GM12878 (cell line): ENCODE measurements around the gene MDN1. TPM values are rescaled to one million over a fixed set of nuclear protein-coding genes. Genes with fewer than 3 reads are reported as not detected.

Experiments
- ATAC-seq: fragments of 200-7000 bp; cut with Tn5 transposase; 3 replicates; pipeline ENCODE4 v1.9.1; 2020; ENCODE audit warnings: mild to moderate bottlenecking, moderate library complexity
- BruUV-seq: library from RNA; stranded (reverse); fragments of 400-500 nt; replicated peaks from 2 replicates; lab custom pipeline; 2021; lab: Mats Ljungman, UMichigan
- CTCF ChIA-PET: fragments of 300-600 bp; sonication (Branson Sonifier 250); formaldehyde crosslinking; extraction: SDS; loops from one replicate; lab custom pipeline; 2021; ENCODE audit warnings: inconsistent platforms; lab: Yijun Ruan, JAX
- POLR2A ChIA-PET: fragments of 350-600 bp; formaldehyde crosslinking; extraction: SDS; loops from one replicate; lab custom pipeline; 2021; ENCODE audit warnings: inconsistent platforms; lab: Charles Lee
- RAD21 ChIA-PET: fragments of 300-600 bp; sonication (Branson Sonifier 250); formaldehyde crosslinking; loops from one replicate; lab custom pipeline; 2023; ENCODE audit warnings: antibody characterized with exemption; ENCODE audit not compliant: unreplicated experiment; lab: Charles Lee
- SMC1A ChIA-PET: fragments of 300-600 bp; sonication (Branson Sonifier 250); formaldehyde crosslinking; loops from one replicate; lab custom pipeline; 2023; ENCODE audit not compliant: unreplicated experiment, uncharacterized antibody; lab: Charles Lee
- DNase-seq: peaks from one replicate; pipeline ENCODE4 v3.0.0-alpha.2; 2011; ENCODE audit warnings: low read depth, low spot score
- FAIRE-seq: peaks from 3 replicates; lab custom pipeline; 2011; peaks lifted over from hg19 to GRCh38; lab: Jason Lieb, UNC
- H2AFZ ChIP-seq: 2 replicates; pipeline ENCODE4 v1.6.0; 2011; ENCODE audit warnings: low read depth, low read length, control low read depth; ENCODE audit not compliant: control insufficient read depth
- H3K27ac ChIP-seq: 2 replicates; pipeline ENCODE4 v1.5.1; 2011; ENCODE audit warnings: control low read depth; ENCODE audit not compliant: control insufficient read depth, insufficient read depth
- H3K27me3 ChIP-seq, 2 experiments: replicated peaks in 1 of 2; 2 replicates each; pipeline versions ENCODE4 v1.6.0 to v1.6.1; 2011; ENCODE audit warnings: low read length in 1 of 2; ENCODE audit not compliant: control insufficient read depth in 2 of 2, insufficient read depth in 2 of 2
- H3K36me3 ChIP-seq, 2 experiments: 2 replicates each; pipeline ENCODE4 v1.5.1; 2011; ENCODE audit warnings: low read length in 1 of 2; ENCODE audit not compliant: control insufficient read depth in 2 of 2, insufficient read depth in 2 of 2
- H3K4me1 ChIP-seq: 2 replicates; pipeline ENCODE4 v1.6.1; 2011; ENCODE audit warnings: mild to moderate bottlenecking, low read length, moderate library complexity, mixed read lengths; ENCODE audit not compliant: control insufficient read depth, insufficient read depth
- H3K4me2 ChIP-seq: 2 replicates; pipeline ENCODE4 v1.6.0; 2011; ENCODE audit warnings: control low read depth; ENCODE audit not compliant: control insufficient read depth, insufficient read depth
- H3K4me3 ChIP-seq: fragments of 200-600 bp; sonication (generic); 2 replicates; pipeline ENCODE4 v1.5.1; 2016
- H3K79me2 ChIP-seq: 2 replicates; pipeline ENCODE4 v1.6.0; 2011; ENCODE audit warnings: low read length; ENCODE audit not compliant: control insufficient read depth, insufficient read depth
- H3K9ac ChIP-seq: 2 replicates; pipeline ENCODE4 v1.8.0; 2011; ENCODE audit warnings: low read length, control low read depth, mixed read lengths; ENCODE audit not compliant: control insufficient read depth, insufficient read depth
- H3K9me3 ChIP-seq: replicated peaks from 3 replicates; pipeline ENCODE4 v1.5.1; 2011; ENCODE audit warnings: mild to moderate bottlenecking, low read length; ENCODE audit not compliant: control insufficient read depth, insufficient read depth
- H4K20me1 ChIP-seq: 2 replicates; pipeline ENCODE4 v1.6.0; 2011; ENCODE audit not compliant: control insufficient read depth, insufficient read depth
- ETV6 ChIP-seq, 2 experiments: fragments of 450-650 bp in 1 of 2; IDR thresholded peaks in 1 of 2; conservative IDR thresholded peaks in 1 of 2; 2 replicates each; pipeline ENCODE4 v1.6.1; 2014; ENCODE audit warnings: antibody characterized with exemption in 1 of 2, borderline replicate concordance in 1 of 2, low read depth in 1 of 2, mild to moderate bottlenecking in 1 of 2, moderate library complexity in 1 of 2
- IKZF1 ChIP-seq: fragments of 450-650 bp; conservative IDR thresholded peaks from 2 replicates; pipeline ENCODE4 v1.6.1; 2017; ENCODE audit warnings: antibody characterized with exemption, mild to moderate bottlenecking
- JUND ChIP-seq: IDR thresholded peaks from 2 replicates; pipeline ENCODE4 v1.6.1; 2012; ENCODE audit warnings: low read depth, mild to moderate bottlenecking, low read length, improper control_type of control experiment, moderate library complexity
- MEF2A ChIP-seq: IDR thresholded peaks from 2 replicates; pipeline ENCODE4 v1.6.1; 2011; ENCODE audit warnings: low read depth, mild to moderate bottlenecking, low read length, moderate library complexity; ENCODE audit not compliant: insufficient read depth
- NFYA ChIP-seq: IDR thresholded peaks from 2 replicates; pipeline ENCODE4 v1.6.1; 2011; ENCODE audit warnings: low read depth, mild to moderate bottlenecking, low read length, improper control_type of control experiment, borderline replicate concordance
- ZNF274 ChIP-seq: IDR thresholded peaks from one replicate; pipeline ENCODE4 v1.8.0; 2011; ENCODE audit not compliant: insufficient read length, insufficient read depth
- WGBS: methylation state at CpG from one replicate; pipeline ENCODE4 v1.1.6; 2016; ENCODE audit warnings: low lambda C conversion rate; ENCODE audit not compliant: insufficient replicate concordance, insufficient coverage; ENCODE audit errors: missing lambda C conversion rate; 5-methylcytosine and 5-hydroxymethylcytosine counted together
- in situ Hi-C: fragments of 300-500 bp; cut with MboI; formaldehyde crosslinking; loops from 9 replicates; pipeline ENCODE4 v1.14.3; 2018; ENCODE audit warnings: mixed read lengths
- intact Hi-C: fragments of 100-400 bp; cut with micrococcal nuclease; formaldehyde crosslinking; loops from one replicate; pipeline ENCODE4 v1.14.2; 2022; ENCODE audit not compliant: unreplicated experiment
- polyA plus RNA-seq, 11 experiments: library from polyadenylated mRNA; depleted of rRNA in 4 of 11; unstranded in 6 of 11; stranded (reverse) in 5 of 11; fragments of >200 nt; fragmentation: Nextera tagmentation in 4 of 11; fragmentation: Illumina TruSeq in 1 of 11; extraction: Ambion mirVana in 4 of 11; extraction: Trizol in 1 of 11; gene quantifications; 1 replicate in 1 of 11; 2 replicates in 10 of 11; pipeline versions ENCODE4 v1.2.1 to v1.2.3, GENCODE V29; 2011 to 2016; ENCODE audit warnings: inconsistent platforms in 2 of 11, missing spikeins in 2 of 11, low read depth in 1 of 11
- total RNA-seq, 4 experiments: library from RNA; depleted of rRNA in 3 of 4; stranded (reverse); fragments of >200 nt in 3 of 4; fragmentation: Illumina TruSeq in 1 of 4; extraction: Trizol in 1 of 4; gene quantifications; 2 replicates each; pipeline versions ENCODE4 v1.2.1 to v1.2.3, GENCODE V29; 2013 to 2021
- TF ChIP-seq, protein P1 (sequence below): IDR thresholded peaks from 2 replicates; pipeline ENCODE4 v1.6.1; 2012; ENCODE audit warnings: low read depth, low read length, improper control_type of control experiment
- TF ChIP-seq, protein P2 (sequence below): fragments of 450-650 bp; conservative IDR thresholded peaks from 2 replicates; pipeline ENCODE4 v1.6.1; 2017; ENCODE audit warnings: mild to moderate bottlenecking, moderate library complexity
- TF ChIP-seq, protein P3 (sequence below): IDR thresholded peaks from 2 replicates; pipeline ENCODE4 v1.6.1; 2012; ENCODE audit warnings: mild to moderate bottlenecking, low read depth, low read length

The MDN1 gene
- total and polyA plus RNA-seq, 10 of the 15 experiments (the other 5 are each of a cell fraction or from before 2014, with no cell fraction given), result 14.3 to 50.1 (median 22.1) TPM

DNA sequence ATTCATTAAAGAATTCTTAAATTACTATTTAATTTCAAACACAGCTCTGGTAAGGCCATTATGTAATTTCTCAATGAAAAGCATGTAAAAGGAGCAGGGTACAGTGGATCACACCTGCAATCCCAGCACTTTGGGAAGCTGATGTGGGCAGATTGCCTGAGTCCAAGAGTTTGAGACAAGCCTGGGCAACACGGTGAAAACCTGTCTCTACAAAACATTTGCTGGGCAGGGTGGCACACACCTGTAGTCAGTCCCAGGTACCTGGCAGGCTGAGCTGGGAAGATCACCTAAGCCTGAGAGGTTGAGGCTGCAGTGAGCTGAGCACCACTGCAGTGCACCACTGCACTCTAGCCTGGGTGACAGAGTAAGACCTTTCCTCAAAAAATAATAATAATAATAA is 37.4 kb downstream of the MDN1 start:
- ChIA-PET SMC1A (no interaction called here), RAD21 (no interaction called here), CTCF (no interaction called here), POLR2A (no interaction called here)
- H3K27me3 ChIP-seq, result no peaks in the 10 kb centered on the region
- no peaks in the 10 kb centered on the region for H3K79me2 ChIP-seq
- peaks cover 5 to 13% of the 10 kb centered on the region in 2 experiments for H3K36me3 ChIP-seq
- H2AFZ ChIP-seq, result no peak overlapping the region
- H3K27ac ChIP-seq, result no peak overlapping the region
- FAIRE-seq, result no peak
- 100% methylated on average over 1 of the region's 1 CpG for WGBS
- no peak for TF ChIP-seq NFYA
- TF ChIP-seq ETV6 (conservative IDR thresholded peaks at IDR 0.05 in 1 of 2, IDR thresholded peaks at IDR 0.05 in 1 of 2; ENCODE audit: borderline replicate concordance in 1 of 2, low read depth in 1 of 2), result no peak
- TF ChIP-seq ZNF274, result no peak
- TF ChIP-seq, protein P1, sequence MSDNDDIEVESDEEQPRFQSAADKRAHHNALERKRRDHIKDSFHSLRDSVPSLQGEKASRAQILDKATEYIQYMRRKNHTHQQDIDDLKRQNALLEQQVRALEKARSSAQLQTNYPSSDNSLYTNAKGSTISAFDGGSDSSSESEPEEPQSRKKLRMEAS, result no peak
- no peak for ATAC-seq
- no peak overlapping the region for H3K4me3 ChIP-seq
- H4K20me1 ChIP-seq, result no peaks in the 10 kb centered on the region
- in situ Hi-C loops (no loop called here), intact Hi-C loops (no loop called here)
- no peak overlapping the region for H3K4me2 ChIP-seq
- H3K4me1 ChIP-seq, result no peaks in the 10 kb centered on the region
- H3K9me3 ChIP-seq, result no peaks in the 10 kb centered on the region; the same call in 2 of the 3 replicates
- no TSS peak for BruUV-seq
- H3K9ac ChIP-seq, result no peak overlapping the region
- DNase-seq, result no peak

DNA sequence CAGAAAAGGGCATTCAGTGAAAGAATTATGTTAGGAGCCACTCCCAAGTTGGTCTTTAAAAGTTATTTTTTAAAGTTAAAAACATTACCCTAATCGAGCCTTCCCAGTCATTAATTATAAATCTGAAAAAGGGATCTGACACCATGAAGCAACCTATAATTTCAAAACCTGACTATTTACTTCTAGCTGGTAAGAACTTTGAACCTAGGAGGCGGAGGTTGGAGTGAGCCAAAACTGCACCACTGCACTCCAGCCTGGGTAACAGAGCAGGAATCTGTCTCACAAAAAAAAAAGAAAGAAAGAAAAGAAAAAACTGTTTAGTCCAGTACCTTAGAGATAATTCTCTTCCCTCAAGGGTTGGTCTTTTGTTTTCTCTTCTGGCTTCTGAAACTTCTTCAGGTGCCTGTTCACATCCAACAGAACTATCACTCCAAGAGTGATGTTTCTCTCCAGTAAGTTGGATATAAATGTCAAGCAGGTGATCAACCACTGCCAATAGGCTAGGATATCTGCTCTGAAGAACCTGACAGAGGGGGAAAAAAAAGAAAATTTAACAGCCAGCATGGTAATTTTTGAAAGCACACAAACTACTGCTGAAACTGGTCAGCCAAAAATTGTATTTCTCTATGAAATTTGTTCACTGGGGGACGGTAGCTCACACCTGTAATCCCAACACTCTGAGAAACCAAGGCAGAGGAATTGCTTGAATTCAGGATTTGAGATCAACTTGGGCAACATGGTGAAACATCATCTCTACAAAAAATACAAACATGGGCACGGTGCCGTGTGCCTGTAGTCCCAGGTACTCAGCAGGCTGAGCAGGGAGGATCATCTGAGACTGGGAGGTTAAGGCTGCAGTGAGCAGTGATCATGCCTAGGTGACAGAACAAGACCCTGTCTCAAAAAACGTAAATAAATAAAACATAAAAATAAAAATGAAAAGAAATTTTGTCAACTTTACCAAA is 38.2 kb downstream of the MDN1 start:
- Histone ChIP-seq H4K20me1 (no peaks in the 10 kb centered on the region), H3K27ac (no peak overlapping the region), H3K79me2 (no peaks in the 10 kb centered on the region), H2AFZ (no peak overlapping the region), H3K4me2 (no peak overlapping the region), H3K36me3 (peaks cover 5 to 13% of the 10 kb centered on the region in 2 experiments; a peak in 3 of 4 replicates), H3K9me3 (no peaks in the 10 kb centered on the region; the same call in 2 of the 3 replicates), H3K9ac (no peak overlapping the region), H3K4me3 (no peak overlapping the region), H3K27me3 (no peaks in the 10 kb centered on the region), H3K4me1 (no peaks in the 10 kb centered on the region)
- intact Hi-C loops, result no loop called here
- no TSS peak for BruUV-seq
- ATAC-seq (no peak), DNase-seq (no peak), FAIRE-seq (no peak)
- POLR2A ChIA-PET, result no interaction called here
- SMC1A ChIA-PET, result no interaction called here
- CTCF ChIA-PET, result no interaction called here
- RAD21 ChIA-PET, result no interaction called here
- in situ Hi-C loops, result no loop called here
- 91% methylated on average over 6 of the region's 6 CpGs for WGBS
- TF ChIP-seq MEF2A (no peak), JUND (no peak), IKZF1 (no peak)
- TF ChIP-seq, protein P2, sequence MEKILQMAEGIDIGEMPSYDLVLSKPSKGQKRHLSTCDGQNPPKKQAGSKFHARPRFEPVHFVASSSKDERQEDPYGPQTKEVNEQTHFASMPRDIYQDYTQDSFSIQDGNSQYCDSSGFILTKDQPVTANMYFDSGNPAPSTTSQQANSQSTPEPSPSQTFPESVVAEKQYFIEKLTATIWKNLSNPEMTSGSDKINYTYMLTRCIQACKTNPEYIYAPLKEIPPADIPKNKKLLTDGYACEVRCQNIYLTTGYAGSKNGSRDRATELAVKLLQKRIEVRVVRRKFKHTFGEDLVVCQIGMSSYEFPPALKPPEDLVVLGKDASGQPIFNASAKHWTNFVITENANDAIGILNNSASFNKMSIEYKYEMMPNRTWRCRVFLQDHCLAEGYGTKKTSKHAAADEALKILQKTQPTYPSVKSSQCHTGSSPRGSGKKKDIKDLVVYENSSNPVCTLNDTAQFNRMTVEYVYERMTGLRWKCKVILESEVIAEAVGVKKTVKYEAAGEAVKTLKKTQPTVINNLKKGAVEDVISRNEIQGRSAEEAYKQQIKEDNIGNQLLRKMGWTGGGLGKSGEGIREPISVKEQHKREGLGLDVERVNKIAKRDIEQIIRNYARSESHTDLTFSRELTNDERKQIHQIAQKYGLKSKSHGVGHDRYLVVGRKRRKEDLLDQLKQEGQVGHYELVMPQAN, result no peak
- TF ChIP-seq, protein P3, sequence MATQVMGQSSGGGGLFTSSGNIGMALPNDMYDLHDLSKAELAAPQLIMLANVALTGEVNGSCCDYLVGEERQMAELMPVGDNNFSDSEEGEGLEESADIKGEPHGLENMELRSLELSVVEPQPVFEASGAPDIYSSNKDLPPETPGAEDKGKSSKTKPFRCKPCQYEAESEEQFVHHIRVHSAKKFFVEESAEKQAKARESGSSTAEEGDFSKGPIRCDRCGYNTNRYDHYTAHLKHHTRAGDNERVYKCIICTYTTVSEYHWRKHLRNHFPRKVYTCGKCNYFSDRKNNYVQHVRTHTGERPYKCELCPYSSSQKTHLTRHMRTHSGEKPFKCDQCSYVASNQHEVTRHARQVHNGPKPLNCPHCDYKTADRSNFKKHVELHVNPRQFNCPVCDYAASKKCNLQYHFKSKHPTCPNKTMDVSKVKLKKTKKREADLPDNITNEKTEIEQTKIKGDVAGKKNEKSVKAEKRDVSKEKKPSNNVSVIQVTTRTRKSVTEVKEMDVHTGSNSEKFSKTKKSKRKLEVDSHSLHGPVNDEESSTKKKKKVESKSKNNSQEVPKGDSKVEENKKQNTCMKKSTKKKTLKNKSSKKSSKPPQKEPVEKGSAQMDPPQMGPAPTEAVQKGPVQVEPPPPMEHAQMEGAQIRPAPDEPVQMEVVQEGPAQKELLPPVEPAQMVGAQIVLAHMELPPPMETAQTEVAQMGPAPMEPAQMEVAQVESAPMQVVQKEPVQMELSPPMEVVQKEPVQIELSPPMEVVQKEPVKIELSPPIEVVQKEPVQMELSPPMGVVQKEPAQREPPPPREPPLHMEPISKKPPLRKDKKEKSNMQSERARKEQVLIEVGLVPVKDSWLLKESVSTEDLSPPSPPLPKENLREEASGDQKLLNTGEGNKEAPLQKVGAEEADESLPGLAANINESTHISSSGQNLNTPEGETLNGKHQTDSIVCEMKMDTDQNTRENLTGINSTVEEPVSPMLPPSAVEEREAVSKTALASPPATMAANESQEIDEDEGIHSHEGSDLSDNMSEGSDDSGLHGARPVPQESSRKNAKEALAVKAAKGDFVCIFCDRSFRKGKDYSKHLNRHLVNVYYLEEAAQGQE, result no peak
